Measurements from ENCODE around the gene YIPF3.

DNA sequence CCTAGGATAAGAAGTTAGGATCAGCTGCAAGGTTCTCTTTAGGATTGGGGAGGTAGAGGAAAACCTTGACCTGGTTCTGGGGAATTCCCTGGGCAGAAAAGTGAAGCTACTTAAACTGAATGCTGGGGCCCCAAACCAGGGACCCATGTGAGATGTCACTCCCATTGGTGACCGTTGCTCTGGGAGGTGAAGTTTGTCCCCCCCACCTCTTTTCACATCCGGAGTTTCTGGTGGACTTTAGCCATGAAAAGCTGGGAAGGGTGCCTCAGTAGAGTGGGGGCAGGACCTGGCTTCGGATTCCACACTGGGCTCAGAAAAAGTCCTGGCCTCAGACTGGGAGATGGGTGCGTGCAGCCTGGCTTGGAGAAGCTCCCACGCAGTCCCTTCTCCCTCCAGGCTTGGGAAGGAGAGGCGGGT, 26.2 kb downstream of the YIPF3 start:
- TF ChIP-seq, protein P1, sequence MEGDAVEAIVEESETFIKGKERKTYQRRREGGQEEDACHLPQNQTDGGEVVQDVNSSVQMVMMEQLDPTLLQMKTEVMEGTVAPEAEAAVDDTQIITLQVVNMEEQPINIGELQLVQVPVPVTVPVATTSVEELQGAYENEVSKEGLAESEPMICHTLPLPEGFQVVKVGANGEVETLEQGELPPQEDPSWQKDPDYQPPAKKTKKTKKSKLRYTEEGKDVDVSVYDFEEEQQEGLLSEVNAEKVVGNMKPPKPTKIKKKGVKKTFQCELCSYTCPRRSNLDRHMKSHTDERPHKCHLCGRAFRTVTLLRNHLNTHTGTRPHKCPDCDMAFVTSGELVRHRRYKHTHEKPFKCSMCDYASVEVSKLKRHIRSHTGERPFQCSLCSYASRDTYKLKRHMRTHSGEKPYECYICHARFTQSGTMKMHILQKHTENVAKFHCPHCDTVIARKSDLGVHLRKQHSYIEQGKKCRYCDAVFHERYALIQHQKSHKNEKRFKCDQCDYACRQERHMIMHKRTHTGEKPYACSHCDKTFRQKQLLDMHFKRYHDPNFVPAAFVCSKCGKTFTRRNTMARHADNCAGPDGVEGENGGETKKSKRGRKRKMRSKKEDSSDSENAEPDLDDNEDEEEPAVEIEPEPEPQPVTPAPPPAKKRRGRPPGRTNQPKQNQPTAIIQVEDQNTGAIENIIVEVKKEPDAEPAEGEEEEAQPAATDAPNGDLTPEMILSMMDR (IDR thresholded peaks at IDR 0.05), result no peak
- no peak for TF ChIP-seq POLR2AphosphoS5 (IDR thresholded peaks at IDR 0.05; ENCODE audit: low read depth, low read length)
- TF ChIP-seq, protein P2, sequence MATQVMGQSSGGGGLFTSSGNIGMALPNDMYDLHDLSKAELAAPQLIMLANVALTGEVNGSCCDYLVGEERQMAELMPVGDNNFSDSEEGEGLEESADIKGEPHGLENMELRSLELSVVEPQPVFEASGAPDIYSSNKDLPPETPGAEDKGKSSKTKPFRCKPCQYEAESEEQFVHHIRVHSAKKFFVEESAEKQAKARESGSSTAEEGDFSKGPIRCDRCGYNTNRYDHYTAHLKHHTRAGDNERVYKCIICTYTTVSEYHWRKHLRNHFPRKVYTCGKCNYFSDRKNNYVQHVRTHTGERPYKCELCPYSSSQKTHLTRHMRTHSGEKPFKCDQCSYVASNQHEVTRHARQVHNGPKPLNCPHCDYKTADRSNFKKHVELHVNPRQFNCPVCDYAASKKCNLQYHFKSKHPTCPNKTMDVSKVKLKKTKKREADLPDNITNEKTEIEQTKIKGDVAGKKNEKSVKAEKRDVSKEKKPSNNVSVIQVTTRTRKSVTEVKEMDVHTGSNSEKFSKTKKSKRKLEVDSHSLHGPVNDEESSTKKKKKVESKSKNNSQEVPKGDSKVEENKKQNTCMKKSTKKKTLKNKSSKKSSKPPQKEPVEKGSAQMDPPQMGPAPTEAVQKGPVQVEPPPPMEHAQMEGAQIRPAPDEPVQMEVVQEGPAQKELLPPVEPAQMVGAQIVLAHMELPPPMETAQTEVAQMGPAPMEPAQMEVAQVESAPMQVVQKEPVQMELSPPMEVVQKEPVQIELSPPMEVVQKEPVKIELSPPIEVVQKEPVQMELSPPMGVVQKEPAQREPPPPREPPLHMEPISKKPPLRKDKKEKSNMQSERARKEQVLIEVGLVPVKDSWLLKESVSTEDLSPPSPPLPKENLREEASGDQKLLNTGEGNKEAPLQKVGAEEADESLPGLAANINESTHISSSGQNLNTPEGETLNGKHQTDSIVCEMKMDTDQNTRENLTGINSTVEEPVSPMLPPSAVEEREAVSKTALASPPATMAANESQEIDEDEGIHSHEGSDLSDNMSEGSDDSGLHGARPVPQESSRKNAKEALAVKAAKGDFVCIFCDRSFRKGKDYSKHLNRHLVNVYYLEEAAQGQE (IDR thresholded peaks at IDR 0.05; ENCODE audit: insufficient read depth in 1 of 2, low read depth in 2 of 2, low read length in 1 of 2), result no peak
- no peak for TF ChIP-seq TCF7L2 (IDR thresholded peaks at IDR 0.05; ENCODE audit: low read depth, low read length)
